Stimulated activated naive CD4-positive, alpha-beta T cell treated with Interleukin-2 at 50 U/mL for 16 hours (primary cell): ENCODE data around the gene CDK5R2.

Experiments used
- DNase-seq: peaks from one replicate; lab custom pipeline; 2025; lab: John Stamatoyannopoulos, UW

Gene CDK5R2

DNA sequence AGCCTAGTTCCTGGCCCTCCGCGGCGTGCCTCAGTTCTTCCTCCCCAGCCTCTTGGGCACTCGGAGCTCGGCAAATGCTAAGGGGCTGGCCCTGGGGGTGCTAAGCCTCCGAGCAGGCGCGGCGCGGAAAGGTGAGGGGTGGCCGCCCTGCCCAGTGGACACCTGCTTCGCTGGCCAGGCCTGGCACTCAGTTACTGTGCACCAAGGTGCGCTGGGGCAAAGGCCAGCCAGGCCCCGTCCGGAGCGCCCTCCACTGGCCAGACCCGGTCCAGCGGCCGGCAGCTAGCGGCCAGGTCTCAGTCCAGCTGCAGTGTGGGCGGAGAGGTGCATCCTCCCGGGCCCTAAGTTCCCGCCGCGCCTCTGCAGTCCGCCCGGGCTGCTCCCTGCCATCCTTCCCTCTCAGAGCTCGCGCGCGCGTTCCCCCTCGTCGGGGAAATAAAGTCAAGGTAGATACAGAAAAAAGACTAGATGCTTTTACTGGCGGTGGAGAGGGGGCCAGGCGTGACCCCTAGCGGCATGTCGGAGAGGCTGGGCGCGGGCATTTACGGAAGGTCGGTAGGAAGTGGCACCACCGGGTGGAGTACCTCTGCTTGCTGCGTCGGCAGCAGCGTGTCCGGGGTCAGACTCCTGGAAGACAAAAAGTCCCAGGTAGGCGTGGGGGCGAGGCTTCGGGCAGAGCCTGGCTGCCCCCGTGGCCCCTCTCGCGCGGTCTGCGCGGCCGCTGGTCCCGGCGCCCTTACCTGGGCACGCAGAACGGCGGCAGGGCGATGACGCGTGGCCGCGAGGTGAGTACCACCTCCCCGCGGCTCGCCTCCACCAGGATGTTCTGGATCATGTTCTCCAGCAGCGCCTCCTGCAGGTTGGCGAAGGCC lies 43.2 kb downstream of the CDK5R2 start:
- peak; percentile 40 for DNase-seq

DNA sequence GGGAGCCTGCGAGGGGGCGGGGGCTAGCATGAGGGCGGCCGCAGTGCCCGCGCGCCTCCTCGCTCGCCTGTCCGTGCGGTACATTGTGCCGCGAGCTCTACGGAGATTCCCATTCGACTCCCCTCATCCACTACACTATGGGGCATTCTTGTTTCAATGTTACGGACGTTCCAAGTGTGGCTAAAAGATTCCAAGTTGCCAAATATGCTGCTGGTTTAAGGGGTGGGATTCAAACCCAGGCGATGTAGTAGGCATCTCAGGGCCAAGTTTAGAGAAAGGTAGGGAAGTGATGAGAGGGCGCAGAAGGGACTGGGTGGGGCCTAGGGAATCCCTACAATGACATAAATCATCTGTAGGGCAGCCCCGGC lies 43.8 kb downstream of the CDK5R2 start:
- no peak for DNase-seq

DNA sequence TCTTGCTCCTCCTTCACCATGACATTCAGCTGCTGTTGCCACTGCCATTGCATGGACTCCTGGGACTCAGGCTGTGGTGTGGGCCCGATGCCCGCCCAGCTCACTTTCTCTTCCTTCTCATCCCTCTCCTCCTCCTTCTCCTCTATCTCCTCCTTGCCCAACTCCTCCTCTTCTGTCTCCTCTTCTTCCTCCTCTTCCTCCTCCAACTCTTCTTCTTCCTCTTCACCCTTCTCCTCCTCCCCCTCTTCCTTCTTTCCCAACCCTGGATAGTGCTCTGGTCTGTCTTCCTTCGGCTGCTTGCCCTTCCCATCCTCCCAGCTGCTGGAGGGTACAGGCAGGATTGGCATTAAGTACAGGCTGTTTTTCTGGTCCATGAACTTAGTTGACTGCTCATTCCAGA lies 44.5 kb downstream of the CDK5R2 start:
- DNase-seq = no peak

DNA sequence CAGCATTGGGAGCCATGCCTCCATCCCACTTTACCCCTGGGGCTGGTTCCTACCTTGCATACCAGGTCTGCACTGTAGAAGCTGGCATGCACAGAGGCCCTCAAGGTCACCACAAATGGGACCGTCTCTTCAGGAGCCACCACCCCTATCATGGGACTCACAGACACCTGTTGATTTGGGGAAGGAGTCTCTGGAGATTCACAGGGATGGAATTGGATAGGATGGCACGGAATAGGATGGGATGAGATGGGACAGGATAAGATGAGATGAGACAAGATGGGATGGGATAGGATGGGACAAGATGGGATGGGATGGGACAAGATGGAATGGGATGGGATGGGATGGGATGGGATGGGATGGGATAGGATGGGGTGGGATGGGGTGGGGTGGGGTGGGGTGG lies 49.8 kb downstream of the CDK5R2 start:
- DNase-seq = no peak

DNA sequence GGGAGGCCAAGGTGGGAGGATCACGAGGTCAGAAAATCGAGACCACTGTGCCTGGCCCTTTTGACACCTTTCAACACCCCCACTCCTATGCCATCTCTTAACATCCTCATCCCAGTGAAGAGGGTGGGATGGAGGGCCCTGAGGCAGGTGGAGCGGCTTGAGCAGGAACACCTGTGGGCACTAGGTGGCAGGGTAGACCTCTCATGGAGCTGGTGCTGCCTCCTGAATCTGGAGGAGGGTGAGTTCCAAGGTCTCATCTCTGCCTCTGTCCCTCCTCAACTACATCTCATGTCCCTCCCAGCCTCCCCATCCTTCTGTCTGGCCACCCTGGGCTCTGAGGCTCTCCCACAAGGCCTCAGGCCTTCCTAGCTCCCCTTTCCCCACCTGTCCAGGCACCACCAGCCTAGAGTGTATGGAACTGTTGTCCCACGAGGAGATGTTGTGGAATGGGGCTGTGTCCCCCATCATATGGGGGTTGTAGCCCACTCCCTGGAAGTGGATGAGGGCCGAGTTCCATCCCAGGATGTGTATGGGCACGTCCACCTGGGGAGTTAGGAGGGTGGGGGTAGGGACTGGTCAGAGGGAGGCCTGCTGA lies 50.8 kb downstream of the CDK5R2 start:
- DNase-seq = no peak

DNA sequence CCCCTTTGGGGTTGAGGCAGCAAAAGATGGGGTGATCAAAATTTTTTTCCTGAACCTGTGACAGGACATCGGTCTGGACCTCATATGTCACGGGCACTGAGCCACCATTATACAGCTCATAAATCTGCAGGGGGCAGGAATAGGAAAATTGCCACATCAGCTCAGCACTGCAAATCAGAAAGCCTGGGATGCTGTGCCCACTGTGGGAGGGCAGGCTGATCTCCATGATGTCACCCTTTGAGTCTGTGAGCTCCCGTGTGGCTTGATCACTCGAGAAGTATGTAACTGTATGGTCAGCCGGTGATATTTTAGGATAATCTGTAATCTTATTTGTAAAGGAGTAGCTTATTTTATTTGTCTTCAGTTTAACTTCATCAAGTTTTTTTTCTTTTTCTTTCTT lies 51.4 kb downstream of the CDK5R2 start:
- DNase-seq = no peak
